Measurements from ENCODE around the gene FAXDC2. TPM values are rescaled to one million over a fixed set of nuclear protein-coding genes. Genes with fewer than 3 reads are reported as not detected.

The FAXDC2 gene
- total and polyA plus RNA-seq, 9 of the 15 experiments (the other 6 are each of a cell fraction or from before 2014, with no cell fraction given), result 2.4 to 30.0 (median 9.9) TPM

- TF ChIP-seq ZSCAN29 (IDR thresholded peaks at IDR 0.05) (no peak), GATA2 (CRISPR knock-in tag; IDR thresholded peaks at IDR 0.05) (no peak), SUPT5H (IDR thresholded peaks at IDR 0.05) (no peak), CUX1 (CRISPR knock-in tag; IDR thresholded peaks at IDR 0.05) (no peak)
Observed at GRCh38 chr5:154881986-154882385, 31.6 kb upstream of the FAXDC2 start (continued).

GRCh38 chr5:154878642-154879335, 28.4 kb upstream of the FAXDC2 start:
- Histone ChIP-seq H3K79me2 (ENCODE audit: control insufficient read depth, insufficient read depth, low read length) (no peaks in the 10 kb centered on the region), H3K4me2 (ENCODE audit: insufficient read depth, low read length) (no peak overlapping the region), H3K4me3 (no peak overlapping the region), H3K9me3 (replicated peaks; ENCODE audit: control insufficient read depth, insufficient read depth, low read depth, low read length) (peaks cover 2% of the 10 kb centered on the region; the same call in 1 of the 2 replicates), H3K9me1 (ENCODE audit: control insufficient read depth, insufficient read depth, low read length) (no peaks in the 10 kb centered on the region), H3K27ac (ENCODE audit: extremely low read depth, low read depth, low read length) (no peak overlapping the region), H4K20me1 (replicated peaks; ENCODE audit: control insufficient read depth, insufficient read depth, low read length) (no peaks in the 10 kb centered on the region), H2AFZ (ENCODE audit: low read depth, low read length) (no peak overlapping the region), H3K4me1 (replicated peaks in 1 of 2; ENCODE audit: control insufficient read depth in 2 of 2, insufficient read depth in 2 of 2, low read length in 2 of 2) (no peaks in the 10 kb centered on the region), H3K27me3 (ENCODE audit: control insufficient read depth in 2 of 2, insufficient read depth in 2 of 2, low read length in 2 of 2) (no peaks in the 10 kb centered on the region), H3K36me3 (ENCODE audit: control insufficient read depth, insufficient read depth, low read length) (peaks cover 26% of the 10 kb centered on the region), H3K9ac (ENCODE audit: insufficient read depth in 1 of 2, low read depth in 2 of 2, low read length in 2 of 2) (no peak overlapping the region)
- DNase-seq (ENCODE audit: extremely low read depth in 1 of 4, low spot score in 3 of 4) (no peak), ATAC-seq (no peak), FAIRE-seq (no peak)
- in situ Hi-C loops (cut with MboI), result no loop called here
- ChIA-PET POLR2A (interaction anchor here (0.6 to 2.8 kb wide), 2 partner anchors 10 to 261 kb away, joined by 3 to 11 read pairs; no protein-coding TSS in a partner anchor), CTCF (ENCODE audit: low intra/inter-chr PET ratio) (no interaction called here)
- WGBS (ENCODE audit: insufficient coverage, low coverage, missing lambda C conversion rate), result 87% methylated on average over 14 of the region's 14 CpGs
- BruUV-seq (replicated peaks), result no TSS peak
- intact Hi-C loops (cut with micrococcal nuclease), result no loop called here
- no peak for TF ChIP-seq HMGXB4 (CRISPR knock-in tag; IDR thresholded peaks at IDR 0.05)
- 0 out of 2 replicates have a peak, but pooled peaks have one; percentile 75 for TF ChIP-seq XRCC3 (IDR thresholded peaks at IDR 0.05)
- TF ChIP-seq FOXP4 (CRISPR knock-in tag; IDR thresholded peaks at IDR 0.05; ENCODE audit: borderline replicate concordance), result no peak

All from K562 (cell line).